Liver (tissue), 9 donors: ENCODE measurements around the gene IFRD2. TPM values are rescaled to one million over a fixed set of nuclear protein-coding genes. Genes with fewer than 3 reads are reported as not detected.
A peak's percentile ranks its signal among the peaks of the same experiment; 100 is the strongest.

ENCODE experiments used
- DNase-seq: peaks from one replicate; pipeline ENCODE4 v3.0.0-alpha.2; 2017; ENCODE audit warnings: low spot score
- H3K27ac ChIP-seq, 2 donors: one replicate each; pipeline ENCODE4 v1.7.0; 2013; ENCODE audit warnings: inconsistent platforms in 2 of 2, low read length in 2 of 2, control low read depth in 1 of 2, low read depth in 1 of 2, mild to moderate bottlenecking in 1 of 2
- H3K27me3 ChIP-seq, 4 donors: one replicate each; pipeline versions ENCODE4 v1.6.1 to v1.7.0; 2013; ENCODE audit warnings: low read length in 3 of 4, inconsistent platforms in 1 of 4, mild to moderate bottlenecking in 1 of 4, moderate library complexity in 1 of 4; ENCODE audit not compliant: control insufficient read depth in 4 of 4, insufficient read depth in 4 of 4
- H3K36me3 ChIP-seq, 4 donors: one replicate each; pipeline versions ENCODE4 v1.6.1 to v1.7.0; 2013; ENCODE audit warnings: low read length in 3 of 4, mild to moderate bottlenecking in 3 of 4, low read depth in 1 of 4, moderate library complexity in 1 of 4; ENCODE audit not compliant: control insufficient read depth in 4 of 4, insufficient read depth in 3 of 4
- H3K4me1 ChIP-seq, 4 donors: one replicate each; pipeline versions ENCODE4 v1.6.1 to v1.7.0; 2013; ENCODE audit warnings: low read length in 3 of 4, mild to moderate bottlenecking in 3 of 4, moderate library complexity in 1 of 4; ENCODE audit not compliant: control insufficient read depth in 4 of 4, insufficient read depth in 4 of 4
- H3K4me3 ChIP-seq, 3 donors: one replicate each; pipeline versions ENCODE4 v1.6.1 to v1.7.0; 2013; ENCODE audit warnings: low read length in 3 of 3, control low read depth in 1 of 3, low read depth in 1 of 3, mild to moderate bottlenecking in 1 of 3
- H3K9ac ChIP-seq, 2 donors: one replicate each; pipeline ENCODE4 v1.7.0; 2013; ENCODE audit warnings: low read length in 2 of 2, mild to moderate bottlenecking in 2 of 2, moderate library complexity in 2 of 2, control low read depth in 1 of 2, low read depth in 1 of 2
- H3K9me3 ChIP-seq, 4 donors: one replicate each; pipeline versions ENCODE4 v1.6.1 to v1.7.0; 2013; ENCODE audit warnings: low read length in 3 of 4; ENCODE audit not compliant: control insufficient read depth in 4 of 4
- EGR1 ChIP-seq, 2 donors: IDR thresholded peaks; 2 replicates each; pipeline ENCODE4 v1.6.1; 2016 to 2018; ENCODE audit warnings: antibody characterized with exemption in 2 of 2, low read depth in 2 of 2
- FOXA1 ChIP-seq: IDR thresholded peaks from 2 replicates; pipeline ENCODE4 v1.6.1; 2016; ENCODE audit warnings: antibody characterized with exemption
- FOXA2 ChIP-seq: IDR thresholded peaks from 2 replicates; pipeline ENCODE4 v1.6.1; 2016; ENCODE audit warnings: antibody characterized with exemption
- GABPA ChIP-seq, 2 donors: IDR thresholded peaks in 1 of 2; conservative IDR thresholded peaks in 1 of 2; 2 replicates each; pipeline ENCODE4 v1.6.1; 2016; ENCODE audit warnings: antibody characterized with exemption in 2 of 2, mild to moderate bottlenecking in 1 of 2, moderate library complexity in 1 of 2
- HNF4G ChIP-seq: IDR thresholded peaks from 2 replicates; pipeline ENCODE4 v1.6.1; 2016; ENCODE audit warnings: antibody characterized with exemption
- JUND ChIP-seq, 2 donors: IDR thresholded peaks; 2 replicates each; pipeline ENCODE4 v1.6.1; 2016; ENCODE audit warnings: antibody characterized with exemption in 2 of 2
- RAD21 ChIP-seq, 2 donors: IDR thresholded peaks; 2 replicates each; pipeline ENCODE4 v1.6.1; 2016; ENCODE audit warnings: antibody characterized with exemption in 2 of 2, mild to moderate bottlenecking in 2 of 2
- RXRA ChIP-seq, 2 donors: IDR thresholded peaks; 2 replicates each; pipeline ENCODE4 v1.6.1; 2017 to 2018; ENCODE audit warnings: antibody characterized with exemption in 2 of 2, mild to moderate bottlenecking in 1 of 2
- SP1 ChIP-seq: IDR thresholded peaks from 2 replicates; pipeline ENCODE4 v1.6.1; 2018; ENCODE audit warnings: antibody characterized with exemption, mild to moderate bottlenecking
- TAF1 ChIP-seq: conservative IDR thresholded peaks from 2 replicates; pipeline ENCODE4 v1.6.1; 2016; ENCODE audit warnings: antibody characterized with exemption, mild to moderate bottlenecking
- WGBS: extraction: QIAGEN DNeasy Blood & Tissue Kit; methylation state at CpG from one replicate; pipeline ENCODE4 v1.1.7; 2013; 5-methylcytosine and 5-hydroxymethylcytosine counted together
- polyA plus RNA-seq, 2 donors: library from polyadenylated mRNA; stranded (reverse) in 1 of 2; unstranded in 1 of 2; fragments of 200-250 nt in 1 of 2; fragments of >200 nt in 1 of 2; fragmentation: Nextera tagmentation in 1 of 2; extraction: Ambion mirVana in 1 of 2; gene quantifications; one replicate each; pipeline versions ENCODE4 v1.2.1 to v1.2.3, GENCODE V29; 2013 to 2015
- total RNA-seq, 2 donors: library from RNA; depleted of rRNA; stranded (reverse); fragments of >200 nt; gene quantifications; one replicate each; pipeline ENCODE4 v1.2.3, GENCODE V29; 2014
- TF ChIP-seq, protein P1 (sequence below): IDR thresholded peaks from 2 replicates; pipeline ENCODE4 v1.6.1; 2016; ENCODE audit warnings: antibody characterized with exemption
- TF ChIP-seq, protein P2 (sequence below): IDR thresholded peaks from 2 replicates; pipeline ENCODE4 v1.6.1; 2016; ENCODE audit warnings: antibody characterized with exemption
- TF ChIP-seq, protein P3 (sequence below): IDR thresholded peaks from 2 replicates; pipeline ENCODE4 v1.6.1; 2016; ENCODE audit warnings: antibody characterized with exemption, mild to moderate bottlenecking
- donor health status: healthy.
- donor health status: healthy.
- donor health status: healthy.
- donor health status: healthy.
- donor health status: healthy.

The IFRD2 gene
- total and polyA plus RNA-seq, 4 donors: 55.7 to 91.2 (median 63.2) TPM

DNA sequence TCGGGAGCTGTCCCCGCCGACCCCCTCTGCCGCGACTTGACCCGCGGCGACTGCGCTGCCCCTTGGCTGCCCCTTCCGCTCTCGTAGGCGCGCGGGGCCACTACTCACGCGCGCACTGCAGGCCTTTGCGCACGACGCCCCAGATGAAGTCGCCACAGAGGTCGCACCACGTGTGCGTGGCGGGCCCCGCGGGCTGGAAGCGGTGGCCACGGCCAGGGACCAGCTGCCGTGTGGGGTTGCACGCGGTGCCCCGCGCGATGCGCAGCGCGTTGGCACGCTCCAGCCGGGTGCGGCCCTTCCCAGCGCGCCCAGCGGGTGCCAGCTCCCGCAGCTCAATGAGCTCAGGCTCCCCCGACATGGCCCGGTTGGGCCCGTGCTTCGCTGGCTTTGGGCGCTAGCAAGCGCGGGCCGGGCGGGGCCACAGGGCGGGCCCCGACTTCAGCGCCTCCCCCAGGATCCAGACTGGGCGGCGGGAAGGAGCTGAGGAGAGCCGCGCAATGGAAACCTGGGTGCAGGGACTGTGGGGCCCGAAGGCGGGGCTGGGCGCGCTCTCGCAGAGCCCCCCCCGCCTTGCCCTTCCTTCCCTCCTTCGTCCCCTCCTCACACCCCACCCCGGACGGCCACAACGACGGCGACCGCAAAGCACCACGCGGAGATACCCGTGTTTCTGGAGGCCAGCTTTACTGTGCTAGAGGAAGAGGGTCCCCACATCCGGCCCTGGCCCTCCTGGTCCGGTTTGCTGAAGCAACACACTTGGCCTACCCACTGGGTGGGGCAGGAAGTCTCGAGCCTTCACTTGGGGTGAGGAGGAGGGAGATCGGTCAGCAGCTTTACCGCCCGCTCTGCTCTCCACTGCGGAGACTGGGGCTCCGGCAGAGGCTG, 48.5 kb upstream of the IFRD2 start, which contains the start of gene RASSF1:
TSS of gene RASSF1 (minus strand) at position 389 of the 882 bp plus-strand sequence. CDS start at position 358, 31 bp downstream.
- Histone ChIP-seq H3K4me3 (peak within 1 kb of the TSS in 1 of 3 donors; percentile 42), H3K27ac (peak within 1 kb of the TSS; percentile 21 to 34), H3K9ac (peak within 1 kb of the TSS; percentile 10 to 62), H3K4me1 (peaks cover 11 to 32% (median 18%) of the 10 kb centered on the region in 4 donors), H3K9me3 (no peaks in the 10 kb centered on the region), H3K27me3 (no peaks in the 10 kb centered on the region), H3K36me3 (no peaks in the 10 kb centered on the region)
- DNase-seq: peak; percentile 78
- no peak for TF ChIP-seq RAD21 (IDR thresholded peaks at IDR 0.05)
- TF ChIP-seq TAF1: no peak
- TF ChIP-seq RXRA (IDR thresholded peaks at IDR 0.05): peak in 1 of 2 donors; percentile 12
- TF ChIP-seq, protein P1, sequence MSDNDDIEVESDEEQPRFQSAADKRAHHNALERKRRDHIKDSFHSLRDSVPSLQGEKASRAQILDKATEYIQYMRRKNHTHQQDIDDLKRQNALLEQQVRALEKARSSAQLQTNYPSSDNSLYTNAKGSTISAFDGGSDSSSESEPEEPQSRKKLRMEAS: no peak
- TF ChIP-seq, protein P2, sequence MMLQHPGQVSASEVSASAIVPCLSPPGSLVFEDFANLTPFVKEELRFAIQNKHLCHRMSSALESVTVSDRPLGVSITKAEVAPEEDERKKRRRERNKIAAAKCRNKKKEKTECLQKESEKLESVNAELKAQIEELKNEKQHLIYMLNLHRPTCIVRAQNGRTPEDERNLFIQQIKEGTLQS: no peak
- TF ChIP-seq, protein P3, sequence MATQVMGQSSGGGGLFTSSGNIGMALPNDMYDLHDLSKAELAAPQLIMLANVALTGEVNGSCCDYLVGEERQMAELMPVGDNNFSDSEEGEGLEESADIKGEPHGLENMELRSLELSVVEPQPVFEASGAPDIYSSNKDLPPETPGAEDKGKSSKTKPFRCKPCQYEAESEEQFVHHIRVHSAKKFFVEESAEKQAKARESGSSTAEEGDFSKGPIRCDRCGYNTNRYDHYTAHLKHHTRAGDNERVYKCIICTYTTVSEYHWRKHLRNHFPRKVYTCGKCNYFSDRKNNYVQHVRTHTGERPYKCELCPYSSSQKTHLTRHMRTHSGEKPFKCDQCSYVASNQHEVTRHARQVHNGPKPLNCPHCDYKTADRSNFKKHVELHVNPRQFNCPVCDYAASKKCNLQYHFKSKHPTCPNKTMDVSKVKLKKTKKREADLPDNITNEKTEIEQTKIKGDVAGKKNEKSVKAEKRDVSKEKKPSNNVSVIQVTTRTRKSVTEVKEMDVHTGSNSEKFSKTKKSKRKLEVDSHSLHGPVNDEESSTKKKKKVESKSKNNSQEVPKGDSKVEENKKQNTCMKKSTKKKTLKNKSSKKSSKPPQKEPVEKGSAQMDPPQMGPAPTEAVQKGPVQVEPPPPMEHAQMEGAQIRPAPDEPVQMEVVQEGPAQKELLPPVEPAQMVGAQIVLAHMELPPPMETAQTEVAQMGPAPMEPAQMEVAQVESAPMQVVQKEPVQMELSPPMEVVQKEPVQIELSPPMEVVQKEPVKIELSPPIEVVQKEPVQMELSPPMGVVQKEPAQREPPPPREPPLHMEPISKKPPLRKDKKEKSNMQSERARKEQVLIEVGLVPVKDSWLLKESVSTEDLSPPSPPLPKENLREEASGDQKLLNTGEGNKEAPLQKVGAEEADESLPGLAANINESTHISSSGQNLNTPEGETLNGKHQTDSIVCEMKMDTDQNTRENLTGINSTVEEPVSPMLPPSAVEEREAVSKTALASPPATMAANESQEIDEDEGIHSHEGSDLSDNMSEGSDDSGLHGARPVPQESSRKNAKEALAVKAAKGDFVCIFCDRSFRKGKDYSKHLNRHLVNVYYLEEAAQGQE: peak; percentile 33
- no peak for TF ChIP-seq EGR1 (IDR thresholded peaks at IDR 0.05; ENCODE audit: low read depth in 2 of 2)
- TF ChIP-seq GABPA (IDR thresholded peaks at IDR 0.05 in 1 of 2, conservative IDR thresholded peaks at IDR 0.05 in 1 of 2): peak in 1 of 2 donors; percentile 22
- TF ChIP-seq SP1: peak; percentile 36
- WGBS: 23% methylated on average over 85 of the region's 85 CpGs

DNA sequence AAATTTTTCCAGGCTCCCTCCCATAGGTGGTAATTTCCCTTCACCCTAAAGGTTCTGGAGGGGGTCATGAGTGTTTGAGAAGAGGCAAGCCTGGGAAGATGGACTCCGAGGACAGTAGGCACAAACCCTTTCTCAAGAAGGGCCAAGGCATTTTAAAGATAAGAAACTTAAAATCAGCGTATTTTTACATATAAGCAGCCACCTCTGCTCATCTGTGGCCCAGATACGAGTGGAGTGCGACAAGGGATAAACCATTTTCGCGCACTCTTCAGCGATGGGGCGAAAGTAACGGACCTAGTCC, 47.9 kb upstream of the IFRD2 start:
- peak overlapping the region in 1 of 2 donors; percentile 62 for H3K9ac ChIP-seq

More for the DNA sequence above, 47.9 kb upstream of the IFRD2 start:
- H3K27ac ChIP-seq: peak overlapping the region; percentile 21 to 34
- TF ChIP-seq FOXA2 (no peak), FOXA1 (no peak), SP1 (no peak), JUND (IDR thresholded peaks at IDR 0.05) (no peak), TAF1 (no peak), RAD21 (IDR thresholded peaks at IDR 0.05) (no peak), HNF4G (no peak)
- TF ChIP-seq, protein P1: no peak
- 41% methylated on average over 9 of the region's 9 CpGs for WGBS
- H3K9me3 ChIP-seq: no peaks in the 10 kb centered on the region
- DNase-seq: no peak
- no peaks in the 10 kb centered on the region for H3K36me3 ChIP-seq
- H3K4me3 ChIP-seq: peak overlapping the region in 1 of 3 donors; percentile 42
- no peaks in the 10 kb centered on the region for H3K27me3 ChIP-seq
- peaks cover 6 to 32% (median 15%) of the 10 kb centered on the region in 4 donors for H3K4me1 ChIP-seq
